Lower lobe of right lung (tissue), 2 donors: ENCODE data around the gene NACC2. TPM values are rescaled to one million over a fixed set of nuclear protein-coding genes. Genes with fewer than 3 reads are reported as not detected.

Experiments
- ATAC-seq, 2 donors: fragments of 200-7000 bp; cut with Tn5 transposase; one replicate each; pipeline ENCODE4 v1.9.1; 2020 to 2022; ENCODE audit warnings: mild to moderate bottlenecking in 2 of 2, moderate library complexity in 2 of 2
- DNase-seq: peaks from one replicate; pipeline ENCODE4 v3.0.0-alpha.2; 2020
- H3K27ac ChIP-seq: fragments of 200-600 bp; one replicate; pipeline ENCODE4 v1.8.0; 2022
- H3K27me3 ChIP-seq: fragments of 200-600 bp; one replicate; pipeline ENCODE4 v1.8.0; 2022; ENCODE audit warnings: low read depth
- H3K36me3 ChIP-seq: fragments of 200-600 bp; one replicate; pipeline ENCODE4 v1.8.0; 2022; ENCODE audit warnings: mild to moderate bottlenecking
- H3K4me1 ChIP-seq: fragments of 200-600 bp; one replicate; pipeline ENCODE4 v1.8.0; 2022
- H3K4me3 ChIP-seq: fragments of 200-600 bp; one replicate; pipeline ENCODE4 v1.8.0; 2022; ENCODE audit warnings: mild to moderate bottlenecking
- H3K9me3 ChIP-seq: fragments of 200-600 bp; one replicate; pipeline ENCODE4 v1.8.0; 2022
- intact Hi-C: fragments of 100-400 bp; cut with DNase I; formaldehyde crosslinking; loops from one replicate; pipeline ENCODE4 v1.11.0; 2022
- long read RNA-seq: library from polyadenylated mRNA; unstranded; transcript quantifications from one replicate; pipeline ENCODE4 v2.0.0, GENCODE V29; 2021
- total RNA-seq: library from RNA; stranded (reverse); fragmentation: NEBNext Ultra II Directional; extraction: Animal tissue kit (Norgen Biotek cat#: 25700); gene quantifications from one replicate; pipeline ENCODE4 v1.2.1, GENCODE V29; 2021
- TF ChIP-seq, protein P1 (sequence below): fragments of 200-600 bp; IDR thresholded peaks from one replicate; pipeline ENCODE4 v1.8.0; 2022; ENCODE audit warnings: antibody characterized with exemption, mild to moderate bottlenecking
- donor health status: DM: no; HTN: yes; CAD: no; lungs with severe emphysema.

The NACC2 gene, protein sequence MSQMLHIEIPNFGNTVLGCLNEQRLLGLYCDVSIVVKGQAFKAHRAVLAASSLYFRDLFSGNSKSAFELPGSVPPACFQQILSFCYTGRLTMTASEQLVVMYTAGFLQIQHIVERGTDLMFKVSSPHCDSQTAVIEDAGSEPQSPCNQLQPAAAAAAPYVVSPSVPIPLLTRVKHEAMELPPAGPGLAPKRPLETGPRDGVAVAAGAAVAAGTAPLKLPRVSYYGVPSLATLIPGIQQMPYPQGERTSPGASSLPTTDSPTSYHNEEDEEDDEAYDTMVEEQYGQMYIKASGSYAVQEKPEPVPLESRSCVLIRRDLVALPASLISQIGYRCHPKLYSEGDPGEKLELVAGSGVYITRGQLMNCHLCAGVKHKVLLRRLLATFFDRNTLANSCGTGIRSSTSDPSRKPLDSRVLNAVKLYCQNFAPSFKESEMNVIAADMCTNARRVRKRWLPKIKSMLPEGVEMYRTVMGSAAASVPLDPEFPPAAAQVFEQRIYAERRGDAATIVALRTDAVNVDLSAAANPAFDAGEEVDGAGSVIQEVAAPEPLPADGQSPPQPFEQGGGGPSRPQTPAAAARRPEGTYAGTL
- total RNA-seq: 27.0 TPM
- long read RNA-seq, full-length matches to known transcripts: 18 of 79 reads
- long read RNA-seq, partial matches to known transcripts: 1 of 79 reads
- long read RNA-seq, other reads (novel, unspliced or antisense): 60 of 79 reads

DNA sequence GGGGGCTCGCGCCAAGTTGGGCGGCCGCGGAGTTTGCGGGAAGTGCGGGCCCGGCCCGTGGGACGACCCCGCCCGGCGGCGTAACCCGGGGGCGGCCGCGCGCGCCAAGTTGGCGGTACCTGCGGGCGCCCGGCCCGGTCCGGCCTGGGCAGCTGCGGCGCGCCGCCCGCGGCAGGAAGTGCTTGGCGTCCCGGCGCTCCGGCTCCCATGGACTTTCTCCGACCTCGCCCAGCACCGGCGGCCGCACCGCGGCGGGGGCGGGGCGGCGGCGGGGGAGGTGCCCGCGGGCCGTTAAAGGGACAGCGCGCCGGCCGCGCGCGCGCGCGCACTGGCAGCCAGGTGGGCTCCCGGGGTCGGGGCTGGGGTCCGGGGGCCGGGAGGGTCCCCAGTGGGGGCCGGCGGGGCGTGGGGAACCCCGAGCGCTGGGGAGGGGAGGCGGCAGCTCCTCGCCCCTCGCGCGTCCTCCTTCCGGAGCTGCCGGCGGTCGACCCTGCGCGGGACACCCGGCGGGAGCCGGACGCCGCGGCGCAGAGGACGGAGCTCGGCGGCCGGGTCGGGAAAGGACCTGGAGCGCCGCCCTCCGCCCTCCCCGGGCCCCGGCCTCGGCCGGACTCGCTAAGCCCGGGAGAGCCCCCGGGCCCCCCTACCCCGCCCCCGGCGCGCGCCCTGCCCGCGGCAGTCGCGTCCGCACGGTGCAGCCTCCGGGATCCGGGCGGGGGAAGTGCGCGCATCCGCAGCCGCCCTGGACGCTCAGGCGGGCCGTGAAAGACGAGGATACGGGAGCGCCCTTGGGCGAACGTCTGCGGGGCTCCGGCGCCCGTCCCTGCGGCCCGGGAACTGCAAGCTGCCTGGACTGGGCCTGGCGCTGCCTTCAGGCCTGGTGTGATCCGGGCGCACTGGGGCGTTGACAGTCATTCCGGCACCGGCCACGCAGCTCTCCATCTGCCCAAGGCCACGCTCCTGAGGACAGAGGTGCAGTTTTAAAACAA is at the start of gene NACC2:
TSS of gene NACC2 (minus strand) at position 220 of the 989 bp plus-strand sequence. CDS start 44,768 bp downstream, outside the sequence.
- Histone ChIP-seq H3K27ac (peak within 1 kb of the TSS; percentile 92), H3K27me3 (peaks cover 4% of the 10 kb centered on the region), H3K36me3 (peaks cover 3% of the 10 kb centered on the region), H3K4me1 (peaks cover 56% of the 10 kb centered on the region), H3K4me3 (peak within 1 kb of the TSS; percentile 90), H3K9me3 (no peaks in the 10 kb centered on the region)
- ATAC-seq: peak; percentile 59 to 64
- TF ChIP-seq, protein P1, sequence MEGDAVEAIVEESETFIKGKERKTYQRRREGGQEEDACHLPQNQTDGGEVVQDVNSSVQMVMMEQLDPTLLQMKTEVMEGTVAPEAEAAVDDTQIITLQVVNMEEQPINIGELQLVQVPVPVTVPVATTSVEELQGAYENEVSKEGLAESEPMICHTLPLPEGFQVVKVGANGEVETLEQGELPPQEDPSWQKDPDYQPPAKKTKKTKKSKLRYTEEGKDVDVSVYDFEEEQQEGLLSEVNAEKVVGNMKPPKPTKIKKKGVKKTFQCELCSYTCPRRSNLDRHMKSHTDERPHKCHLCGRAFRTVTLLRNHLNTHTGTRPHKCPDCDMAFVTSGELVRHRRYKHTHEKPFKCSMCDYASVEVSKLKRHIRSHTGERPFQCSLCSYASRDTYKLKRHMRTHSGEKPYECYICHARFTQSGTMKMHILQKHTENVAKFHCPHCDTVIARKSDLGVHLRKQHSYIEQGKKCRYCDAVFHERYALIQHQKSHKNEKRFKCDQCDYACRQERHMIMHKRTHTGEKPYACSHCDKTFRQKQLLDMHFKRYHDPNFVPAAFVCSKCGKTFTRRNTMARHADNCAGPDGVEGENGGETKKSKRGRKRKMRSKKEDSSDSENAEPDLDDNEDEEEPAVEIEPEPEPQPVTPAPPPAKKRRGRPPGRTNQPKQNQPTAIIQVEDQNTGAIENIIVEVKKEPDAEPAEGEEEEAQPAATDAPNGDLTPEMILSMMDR: no peak
- peak; percentile 81 for DNase-seq
- intact Hi-C loops: no loop called here

- intact Hi-C loops: no loop called here
- DNase-seq (no peak), ATAC-seq (no peak)
- Histone ChIP-seq H3K27me3 (peaks cover 58% of the 10 kb centered on the region), H3K9me3 (no peaks in the 10 kb centered on the region), H3K27ac (no peak overlapping the region), H3K36me3 (no peaks in the 10 kb centered on the region), H3K4me3 (no peak overlapping the region), H3K4me1 (no peaks in the 10 kb centered on the region)
- TF ChIP-seq, protein P1: no peak
Measured at GRCh38 chr9:136144450-136144849, 49.4 kb upstream of the NACC2 start.

- intact Hi-C loops: no loop called here
- Histone ChIP-seq H3K36me3 (no peaks in the 10 kb centered on the region), H3K27ac (no peak overlapping the region), H3K4me3 (no peak overlapping the region), H3K27me3 (peaks cover 62% of the 10 kb centered on the region), H3K9me3 (no peaks in the 10 kb centered on the region), H3K4me1 (no peaks in the 10 kb centered on the region)
- ATAC-seq (no peak), DNase-seq (no peak)
- TF ChIP-seq, protein P1: peak; percentile 29
Measured at GRCh38 chr9:136143215-136144001, 48.3 kb upstream of the NACC2 start.

DNA sequence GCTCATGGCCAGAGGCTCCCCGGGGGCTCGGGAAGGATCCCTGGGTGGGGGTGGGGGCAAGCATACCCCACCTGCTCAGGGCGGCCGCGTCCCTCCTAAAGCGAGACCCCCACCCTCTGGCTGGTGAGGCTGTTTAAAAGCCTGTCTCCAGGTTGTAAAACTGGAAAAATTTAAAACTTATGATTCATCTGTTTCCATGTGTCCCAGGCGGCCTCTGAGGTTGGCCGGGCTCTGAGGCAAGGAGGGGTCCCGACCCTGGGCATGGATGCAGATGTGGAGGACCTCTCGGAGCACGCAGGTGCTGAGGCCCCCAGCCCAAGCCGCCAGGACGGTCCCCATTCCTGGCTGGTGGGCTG is 47.7 kb upstream of the NACC2 start:
- DNase-seq: no peak
- Histone ChIP-seq H3K4me1 (no peaks in the 10 kb centered on the region), H3K27ac (no peak overlapping the region), H3K9me3 (no peaks in the 10 kb centered on the region), H3K4me3 (no peak overlapping the region), H3K36me3 (no peaks in the 10 kb centered on the region), H3K27me3 (peaks cover 60% of the 10 kb centered on the region)
- TF ChIP-seq, protein P1: no peak
- intact Hi-C loops: no loop called here
- no peak for ATAC-seq
